NAMALWA (cell line): ENCODE results near the gene ITPKC.

Experiments
- DNase-seq: peaks from one replicate; pipeline ENCODE4 v3.0.0-alpha.2; 2015; ENCODE audit warnings: low spot score

Gene ITPKC

DNA sequence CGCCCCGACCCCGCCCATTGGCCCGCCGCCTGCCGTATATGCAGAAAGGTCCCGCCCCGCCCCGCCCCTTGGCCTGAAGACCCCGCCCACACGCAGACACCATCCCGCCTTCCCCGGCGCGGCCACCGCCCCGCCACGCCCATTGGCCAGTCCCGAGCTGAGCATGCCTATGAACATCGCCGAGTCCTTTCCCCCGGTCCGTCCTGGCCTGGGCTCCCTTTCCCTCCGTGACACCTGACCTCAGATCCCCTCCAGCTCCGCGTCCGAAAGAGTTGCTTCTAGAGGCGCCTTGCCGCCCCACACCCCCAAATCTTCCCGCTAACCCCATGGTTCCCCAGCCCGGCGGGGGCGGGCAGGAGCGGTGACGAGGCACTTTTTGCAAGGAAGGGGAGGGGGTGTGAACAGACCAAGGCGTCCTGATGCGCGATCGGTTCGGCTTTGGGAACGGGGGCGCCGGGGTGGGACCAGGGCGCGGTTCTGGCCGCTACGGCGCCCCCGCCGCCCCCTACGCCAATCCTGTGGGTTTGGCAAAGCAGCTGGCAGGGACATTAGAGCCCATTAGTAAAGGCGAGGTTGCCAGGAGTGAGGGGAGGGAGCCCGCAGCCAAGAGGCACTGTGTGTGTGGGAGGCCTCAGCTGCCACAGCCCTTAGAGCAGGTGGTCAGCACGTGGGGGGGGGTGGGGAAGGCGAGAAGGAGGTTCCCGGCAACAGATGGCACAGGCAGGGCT is 26.1 kb upstream of the ITPKC start:
- peak; percentile 86 for DNase-seq

- DNase-seq, result peak; percentile 51
These were observed 25.3 kb upstream of the ITPKC start for GRCh38 chr19:40691421-40692211.

DNA sequence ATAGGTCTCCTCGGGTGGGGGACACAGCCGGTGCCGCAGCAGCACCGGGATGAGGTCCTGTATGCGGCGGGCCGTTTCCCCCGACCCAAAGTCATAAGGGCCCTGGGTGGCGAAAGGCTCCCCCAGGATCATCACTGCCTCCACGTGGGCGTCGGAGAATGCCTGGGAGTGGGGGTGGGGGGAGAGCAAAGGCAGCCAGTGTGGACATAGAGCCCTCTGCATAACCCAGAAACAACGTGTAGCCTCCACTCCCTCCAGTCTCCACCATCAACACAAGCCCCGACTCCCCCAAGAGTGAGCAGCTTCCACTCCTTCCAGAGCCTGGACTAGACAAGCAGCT is 24.7 kb upstream of the ITPKC start:
- DNase-seq, result no peak

GRCh38 chr19:40693150-40693788 is 23.6 kb upstream of the ITPKC start:
- DNase-seq, result peak; percentile 33

- DNase-seq, result no peak
These were observed 23.0 kb upstream of the ITPKC start for GRCh38 chr19:40693896-40694295.

DNA sequence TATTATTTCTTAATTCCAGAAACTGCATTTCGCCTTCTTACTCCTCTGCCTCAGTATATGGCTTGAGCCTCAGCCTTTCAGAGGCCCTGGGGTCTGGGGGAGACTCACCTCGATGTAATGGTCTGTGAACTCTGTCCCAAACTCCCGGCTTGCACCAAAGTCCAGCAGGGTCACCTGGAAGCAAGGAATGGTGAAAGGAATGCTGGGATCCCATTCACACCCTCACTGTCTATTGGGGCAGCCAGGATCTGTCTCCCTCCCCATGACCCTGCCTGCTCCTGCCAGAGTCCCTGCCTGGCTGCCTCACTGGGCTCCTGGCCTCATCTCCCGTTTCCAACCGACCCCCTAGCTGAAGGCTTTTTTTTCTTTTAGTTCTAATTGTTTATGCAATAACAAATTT is 21.0 kb upstream of the ITPKC start:
- DNase-seq, result no peak

DNA sequence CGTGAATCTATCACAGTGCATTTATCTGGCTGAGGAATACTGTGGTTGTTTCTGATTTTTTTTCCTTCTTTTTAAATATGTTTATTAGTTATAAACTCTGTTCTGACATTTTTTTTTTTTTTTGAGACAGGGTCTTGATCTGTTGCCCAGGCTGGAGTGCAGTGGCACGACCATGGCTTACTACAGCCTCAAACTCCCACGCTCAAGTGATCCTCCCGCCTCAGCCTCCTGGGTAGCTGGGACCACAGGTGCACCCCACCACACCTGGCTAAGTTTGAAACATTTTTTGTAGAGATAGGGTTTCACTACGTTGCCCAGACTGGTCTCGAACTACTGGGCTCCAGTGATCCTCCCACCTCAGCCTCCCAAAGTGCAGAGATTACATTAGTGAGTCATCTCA is 19.9 kb upstream of the ITPKC start:
- no peak for DNase-seq

- no peak for DNase-seq
These were observed 16.8 kb upstream of the ITPKC start for GRCh38 chr19:40700083-40700482.

GRCh38 chr19:40701758-40702157 is 15.2 kb upstream of the ITPKC start:
- DNase-seq, result no peak

- DNase-seq, result no peak
These were observed 14.4 kb upstream of the ITPKC start for GRCh38 chr19:40702337-40703012.

- no peak for DNase-seq
These were observed 13.7 kb upstream of the ITPKC start for GRCh38 chr19:40703029-40703755.

GRCh38 chr19:40704491-40705361 is 12.2 kb upstream of the ITPKC start:
- DNase-seq, result no peak

DNA sequence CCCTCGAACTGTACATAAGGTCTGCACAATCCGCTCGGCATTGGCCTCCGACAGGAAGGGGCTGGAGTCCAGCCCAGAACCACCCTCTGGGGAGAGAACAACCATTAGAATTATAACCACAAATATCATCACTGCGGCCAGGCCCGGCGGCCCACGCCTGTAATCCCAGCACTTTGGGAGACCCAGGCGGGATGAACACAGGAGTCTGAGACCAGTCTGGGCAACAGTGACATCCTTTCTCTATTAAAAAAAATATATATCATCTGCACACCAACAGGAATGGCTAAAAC is 11.6 kb upstream of the ITPKC start:
- no peak for DNase-seq

GRCh38 chr19:40705950-40706619 is 10.8 kb upstream of the ITPKC start:
- DNase-seq, result no peak

GRCh38 chr19:40707615-40708014 is 9.3 kb upstream of the ITPKC start:
- DNase-seq, result no peak

DNA sequence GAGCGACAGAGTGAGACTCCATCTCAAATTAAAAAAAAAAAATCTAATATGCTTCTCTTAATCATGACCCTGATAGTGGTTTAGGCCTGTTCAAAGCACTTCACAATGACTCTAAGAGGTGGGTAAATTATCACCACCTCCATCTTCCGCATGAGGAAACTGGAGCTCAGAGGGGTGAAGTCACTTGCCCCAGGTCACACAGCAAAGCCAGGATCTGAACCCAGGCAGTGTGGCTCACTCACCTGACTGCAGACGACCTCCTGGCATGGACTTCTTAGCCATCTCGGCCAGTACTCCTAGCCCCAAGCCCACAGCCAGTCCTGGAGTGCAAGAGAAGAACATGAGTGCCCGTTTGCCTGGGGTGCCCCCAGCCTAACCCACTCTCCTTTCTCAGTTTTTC is 7.1 kb upstream of the ITPKC start:
- no peak for DNase-seq

DNA sequence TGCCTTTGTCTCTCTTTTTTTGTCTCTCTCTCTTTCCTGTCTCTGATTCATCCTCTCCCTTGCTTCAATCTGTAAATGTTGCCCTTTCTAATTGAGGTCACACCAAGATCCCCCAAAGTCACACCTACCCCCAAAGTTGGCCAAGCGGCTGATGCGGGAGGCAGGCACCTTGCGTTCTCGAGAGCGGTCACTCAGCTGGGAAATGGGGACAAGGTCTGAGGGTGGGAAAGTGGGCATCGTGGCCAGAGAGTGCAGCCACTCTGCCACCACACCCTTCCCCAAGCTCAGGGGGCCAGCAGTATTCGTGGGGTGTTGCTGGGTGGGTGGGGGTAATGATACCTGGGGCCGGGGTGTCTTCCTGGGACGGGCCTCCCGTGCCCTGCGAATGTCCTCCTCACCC is 3.0 kb upstream of the ITPKC start:
- no peak for DNase-seq

- DNase-seq, result peak; percentile 95
These were observed 2.2 kb upstream of the ITPKC start for GRCh38 chr19:40714441-40715299.

DNA sequence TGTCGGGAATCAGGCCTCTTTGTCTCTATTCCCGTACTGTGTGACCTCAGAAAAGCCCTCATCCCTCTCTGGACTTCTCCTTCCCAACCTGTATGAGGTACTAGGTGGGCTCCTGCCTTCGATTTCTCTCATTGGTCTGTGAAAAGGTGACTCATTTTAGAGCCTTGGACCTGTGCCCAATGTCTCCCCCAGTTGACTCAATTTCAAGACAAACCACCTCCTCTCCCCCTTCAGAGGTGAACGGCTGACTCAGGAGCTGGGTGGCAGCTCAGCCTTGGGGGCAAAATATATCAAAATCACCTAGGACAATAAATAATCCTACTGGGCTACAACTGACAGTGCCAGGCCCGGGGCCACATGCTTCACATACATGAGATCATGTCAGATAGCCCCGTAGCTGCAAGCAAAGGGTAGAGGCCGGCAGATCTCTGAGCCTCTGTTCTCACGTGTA is 856 bp upstream of the ITPKC start:
- DNase-seq, result peak; percentile 65
